WTC11 (cell line): ENCODE results near the gene PSMF1.

Experiments used
- CTCF ChIP-seq: fragments of 200-600 bp; IDR thresholded peaks from 2 replicates; pipeline ENCODE4 v1.8.0; 2022; ENCODE audit warnings: antibody characterized with exemption
- E2F1 ChIP-seq: sonication (generic); formaldehyde crosslinking; IDR thresholded peaks from 2 replicates; pipeline ENCODE4 v1.8.0; 2022; ENCODE audit warnings: mild to moderate bottlenecking, missing genetic modification reagents
- ESRRA ChIP-seq: sonication (generic); formaldehyde crosslinking; IDR thresholded peaks from 2 replicates; pipeline ENCODE4 v1.8.1; 2022; ENCODE audit warnings: mild to moderate bottlenecking, missing genetic modification reagents, borderline replicate concordance
- KAT7 ChIP-seq: sonication (generic); formaldehyde crosslinking; IDR thresholded peaks from 2 replicates; pipeline ENCODE4 v1.8.1; 2023; ENCODE audit warnings: missing genetic modification reagents, mild to moderate bottlenecking, borderline replicate concordance
- MAX ChIP-seq: sonication (generic); formaldehyde crosslinking; IDR thresholded peaks from 2 replicates; pipeline ENCODE4 v1.8.0; 2022; ENCODE audit warnings: mild to moderate bottlenecking, missing genetic modification reagents
- NFATC4 ChIP-seq: fragments of 250-450 bp; sonication (Bioruptor Pico); IDR thresholded peaks from 2 replicates; pipeline ENCODE4 v1.9.0; 2021; ENCODE audit warnings: mild to moderate bottlenecking
- NR1H2 ChIP-seq: sonication (generic); formaldehyde crosslinking; IDR thresholded peaks from 2 replicates; pipeline ENCODE4 v1.9.0; 2021; ENCODE audit warnings: mild to moderate bottlenecking, moderate library complexity, missing genetic modification reagents
- NR3C1 ChIP-seq: sonication (generic); formaldehyde crosslinking; conservative IDR thresholded peaks from 2 replicates; pipeline ENCODE4 v1.8.1; 2023; ENCODE audit warnings: low read depth, mild to moderate bottlenecking, missing genetic modification reagents
- ZNF138 ChIP-seq: sonication (generic); formaldehyde crosslinking; conservative IDR thresholded peaks from 2 replicates; pipeline ENCODE4 v1.8.1; 2022; ENCODE audit warnings: mild to moderate bottlenecking, moderate library complexity, missing genetic modification reagents
- ZNF423 ChIP-seq: fragments of 250-450 bp; sonication (Bioruptor Pico); IDR thresholded peaks from 2 replicates; pipeline ENCODE4 v2.1.2; 2022; ENCODE audit warnings: mild to moderate bottlenecking, moderate library complexity
- TF ChIP-seq, protein P1 (sequence below): sonication (generic); formaldehyde crosslinking; IDR thresholded peaks from 2 replicates; pipeline ENCODE4 v1.8.1; 2022; ENCODE audit warnings: mild to moderate bottlenecking, missing genetic modification reagents, moderate library complexity, borderline replicate concordance
- TF ChIP-seq, protein P2 (sequence below): sonication (generic); formaldehyde crosslinking; IDR thresholded peaks from 2 replicates; pipeline ENCODE4 v1.8.1; 2022; ENCODE audit warnings: low read depth, mild to moderate bottlenecking, moderate library complexity, missing genetic modification reagents, borderline replicate concordance

GRCh38 chr20:1125277-1125676 lies 6.9 kb downstream of the PSMF1 start:
- no peak for TF ChIP-seq CTCF
- TF ChIP-seq NFATC4 (CRISPR knock-in tag): no peak
- TF ChIP-seq, protein P1, sequence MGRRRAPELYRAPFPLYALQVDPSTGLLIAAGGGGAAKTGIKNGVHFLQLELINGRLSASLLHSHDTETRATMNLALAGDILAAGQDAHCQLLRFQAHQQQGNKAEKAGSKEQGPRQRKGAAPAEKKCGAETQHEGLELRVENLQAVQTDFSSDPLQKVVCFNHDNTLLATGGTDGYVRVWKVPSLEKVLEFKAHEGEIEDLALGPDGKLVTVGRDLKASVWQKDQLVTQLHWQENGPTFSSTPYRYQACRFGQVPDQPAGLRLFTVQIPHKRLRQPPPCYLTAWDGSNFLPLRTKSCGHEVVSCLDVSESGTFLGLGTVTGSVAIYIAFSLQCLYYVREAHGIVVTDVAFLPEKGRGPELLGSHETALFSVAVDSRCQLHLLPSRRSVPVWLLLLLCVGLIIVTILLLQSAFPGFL (CRISPR knock-in tag): no peak
- TF ChIP-seq NR3C1: no peak
- no peak for TF ChIP-seq E2F1 (CRISPR knock-in tag)
- no peak for TF ChIP-seq NR1H2 (CRISPR knock-in tag)
- no peak for TF ChIP-seq ZNF138 (CRISPR knock-in tag)
- TF ChIP-seq ZNF423 (CRISPR knock-in tag): no peak
- TF ChIP-seq, protein P2, sequence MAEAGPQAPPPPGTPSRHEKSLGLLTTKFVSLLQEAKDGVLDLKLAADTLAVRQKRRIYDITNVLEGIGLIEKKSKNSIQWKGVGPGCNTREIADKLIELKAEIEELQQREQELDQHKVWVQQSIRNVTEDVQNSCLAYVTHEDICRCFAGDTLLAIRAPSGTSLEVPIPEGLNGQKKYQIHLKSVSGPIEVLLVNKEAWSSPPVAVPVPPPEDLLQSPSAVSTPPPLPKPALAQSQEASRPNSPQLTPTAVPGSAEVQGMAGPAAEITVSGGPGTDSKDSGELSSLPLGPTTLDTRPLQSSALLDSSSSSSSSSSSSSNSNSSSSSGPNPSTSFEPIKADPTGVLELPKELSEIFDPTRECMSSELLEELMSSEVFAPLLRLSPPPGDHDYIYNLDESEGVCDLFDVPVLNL (CRISPR knock-in tag): no peak
- no peak for TF ChIP-seq KAT7
- no peak for TF ChIP-seq MAX (CRISPR knock-in tag)
- TF ChIP-seq ESRRA (CRISPR knock-in tag): no peak
